OCI-LY7 (cell line): ENCODE results near the gene ZSWIM9.

Source experiments
- EZH2phosphoT487 ChIP-seq: fragments of 200-600 bp; sonication (generic); IDR thresholded peaks from 2 replicates; pipeline ENCODE4 v1.6.1; 2018; ENCODE audit warnings: low read depth, borderline replicate concordance, mild to moderate bottlenecking, mixed run types, antibody characterized with exemption, low read length, moderate library complexity, mixed read lengths
- TF ChIP-seq, protein P1 (sequence below): fragments of 200-600 bp; sonication (generic); conservative IDR thresholded peaks from 2 replicates; pipeline ENCODE4 v1.5.1; 2014; ENCODE audit warnings: mild to moderate bottlenecking, antibody characterized with exemption, low read length, moderate library complexity, mixed read lengths

DNA sequence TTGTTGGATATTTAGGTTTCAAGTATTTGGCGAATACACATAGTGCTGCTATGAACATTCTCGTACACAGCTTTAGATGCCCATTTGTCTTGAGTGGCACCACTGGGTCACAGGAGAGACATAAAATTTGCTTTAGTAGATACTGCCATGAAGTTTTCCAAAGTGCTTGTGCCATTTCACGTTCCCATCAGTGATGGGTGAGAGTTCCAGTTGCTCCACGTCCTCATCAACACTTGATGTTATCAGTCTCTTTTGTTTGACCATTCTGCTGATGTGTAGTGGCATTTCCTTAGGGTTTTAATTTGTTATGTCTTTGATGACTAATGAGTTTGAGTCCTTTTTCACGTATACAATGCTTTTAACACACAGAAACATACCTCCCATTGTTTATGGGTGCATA lies 11.0 kb downstream of the ZSWIM9 start:
- TF ChIP-seq, protein P1, sequence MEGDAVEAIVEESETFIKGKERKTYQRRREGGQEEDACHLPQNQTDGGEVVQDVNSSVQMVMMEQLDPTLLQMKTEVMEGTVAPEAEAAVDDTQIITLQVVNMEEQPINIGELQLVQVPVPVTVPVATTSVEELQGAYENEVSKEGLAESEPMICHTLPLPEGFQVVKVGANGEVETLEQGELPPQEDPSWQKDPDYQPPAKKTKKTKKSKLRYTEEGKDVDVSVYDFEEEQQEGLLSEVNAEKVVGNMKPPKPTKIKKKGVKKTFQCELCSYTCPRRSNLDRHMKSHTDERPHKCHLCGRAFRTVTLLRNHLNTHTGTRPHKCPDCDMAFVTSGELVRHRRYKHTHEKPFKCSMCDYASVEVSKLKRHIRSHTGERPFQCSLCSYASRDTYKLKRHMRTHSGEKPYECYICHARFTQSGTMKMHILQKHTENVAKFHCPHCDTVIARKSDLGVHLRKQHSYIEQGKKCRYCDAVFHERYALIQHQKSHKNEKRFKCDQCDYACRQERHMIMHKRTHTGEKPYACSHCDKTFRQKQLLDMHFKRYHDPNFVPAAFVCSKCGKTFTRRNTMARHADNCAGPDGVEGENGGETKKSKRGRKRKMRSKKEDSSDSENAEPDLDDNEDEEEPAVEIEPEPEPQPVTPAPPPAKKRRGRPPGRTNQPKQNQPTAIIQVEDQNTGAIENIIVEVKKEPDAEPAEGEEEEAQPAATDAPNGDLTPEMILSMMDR: no peak
- TF ChIP-seq EZH2phosphoT487: no peak
